ENCODE results near the gene OR1K1.
A peak's percentile ranks its signal among the peaks of the same experiment; 100 is the strongest.
"Not testable (repeated sequence)": the region's sequence is repeated elsewhere in the genome, so short reads cannot be mapped to it uniquely, and the experiment has no call there.

Gene OR1K1

GRCh38 chr9:122800066-122801060 lies at the start of gene OR1K1:
Gene OR1K1 (plus strand): TSS chr9:122800123. CDS start chr9:122800123, 0 bp downstream.
- DNase-seq = no peak

- no peak for DNase-seq
Measured at GRCh38 chr9:122754825-122755224, 45.1 kb upstream of the OR1K1 start.

- DNase-seq = no peak
Measured at GRCh38 chr9:122767817-122768216, 32.1 kb upstream of the OR1K1 start.

- no peak for DNase-seq
Measured at GRCh38 chr9:122777052-122777451, 22.9 kb upstream of the OR1K1 start.

GRCh38 chr9:122777935-122778627 lies 21.8 kb upstream of the OR1K1 start:
- no peak for DNase-seq

GRCh38 chr9:122779181-122779580 lies 20.7 kb upstream of the OR1K1 start:
- DNase-seq = no peak

- DNase-seq = no peak
Measured at GRCh38 chr9:122780026-122780425, 19.9 kb upstream of the OR1K1 start.

GRCh38 chr9:122781671-122782070 lies 18.3 kb upstream of the OR1K1 start:
- no peak for DNase-seq

GRCh38 chr9:122785269-122785668 lies 14.7 kb upstream of the OR1K1 start:
- no peak for DNase-seq

GRCh38 chr9:122786338-122786737 lies 13.6 kb upstream of the OR1K1 start:
- no peak for DNase-seq

- DNase-seq = no peak
Measured at GRCh38 chr9:122788831-122789230, 11.1 kb upstream of the OR1K1 start, which contains the start of gene OR5C1. Gene OR5C1 (plus strand): TSS chr9:122788933. CDS start chr9:122788933, 0 bp downstream.

- no peak for DNase-seq
Measured at GRCh38 chr9:122789256-122790046, 10.5 kb upstream of the OR1K1 start.

GRCh38 chr9:122791872-122792669 lies 7.9 kb upstream of the OR1K1 start:
- no peak for DNase-seq

GRCh38 chr9:122797316-122798063 lies 2.4 kb upstream of the OR1K1 start:
- DNase-seq = no peak

GRCh38 chr9:122806661-122807060 lies 6.7 kb downstream of the OR1K1 start:
- no peak for DNase-seq

- DNase-seq = no peak
Measured at GRCh38 chr9:122807271-122807900, 7.5 kb downstream of the OR1K1 start.

- no peak for DNase-seq
Measured at GRCh38 chr9:122808141-122808540, 8.2 kb downstream of the OR1K1 start.

- DNase-seq = not testable (repeated sequence)
Measured at GRCh38 chr9:122809261-122809660, 9.3 kb downstream of the OR1K1 start.

GRCh38 chr9:122810306-122810946 lies 10.5 kb downstream of the OR1K1 start:
- DNase-seq = peak; percentile 54 to 76

- no peak for DNase-seq
Measured at GRCh38 chr9:122812736-122813135, 12.8 kb downstream of the OR1K1 start.
